Bronchial epithelial cell (primary cell): ENCODE results near the gene MAPRE2. TPM values are rescaled to one million over a fixed set of nuclear protein-coding genes. Genes with fewer than 3 reads are reported as not detected.

Experiments used
- DNase-seq: peaks from one replicate; pipeline ENCODE4 v3.0.0-alpha.2; 2010; ENCODE audit warnings: low read depth
- FAIRE-seq: peaks from 2 replicates; lab custom pipeline; 2011; peaks lifted over from hg19 to GRCh38; lab: Jason Lieb, UNC
- H3K27me3 ChIP-seq: 2 replicates; pipeline ENCODE4 v1.5.1; 2011; ENCODE audit warnings: low read length; ENCODE audit not compliant: control insufficient read depth, insufficient read depth
- H3K36me3 ChIP-seq: 2 replicates; pipeline ENCODE4 v1.5.1; 2011; ENCODE audit warnings: low read length; ENCODE audit not compliant: control insufficient read depth, insufficient read depth
- H3K4me3 ChIP-seq: 2 replicates; pipeline ENCODE4 v1.5.1; 2011; ENCODE audit warnings: mild to moderate bottlenecking, low read depth, low read length, control low read depth
- total RNA-seq: library from RNA; depleted of rRNA; stranded (reverse); fragments of >200 nt; gene quantifications from 2 replicates; pipeline ENCODE4 v1.2.1, GENCODE V29; 2014
- TF ChIP-seq, protein P1 (sequence below): IDR thresholded peaks from 2 replicates; pipeline ENCODE4 v1.5.1; 2011; ENCODE audit warnings: mild to moderate bottlenecking, moderate library complexity, low read length, control low read depth, inconsistent platforms; ENCODE audit not compliant: insufficient read depth, severe bottlenecking

Gene MAPRE2
- total RNA-seq, 1 donor from 2014 or later, result 0.79 TPM

DNA sequence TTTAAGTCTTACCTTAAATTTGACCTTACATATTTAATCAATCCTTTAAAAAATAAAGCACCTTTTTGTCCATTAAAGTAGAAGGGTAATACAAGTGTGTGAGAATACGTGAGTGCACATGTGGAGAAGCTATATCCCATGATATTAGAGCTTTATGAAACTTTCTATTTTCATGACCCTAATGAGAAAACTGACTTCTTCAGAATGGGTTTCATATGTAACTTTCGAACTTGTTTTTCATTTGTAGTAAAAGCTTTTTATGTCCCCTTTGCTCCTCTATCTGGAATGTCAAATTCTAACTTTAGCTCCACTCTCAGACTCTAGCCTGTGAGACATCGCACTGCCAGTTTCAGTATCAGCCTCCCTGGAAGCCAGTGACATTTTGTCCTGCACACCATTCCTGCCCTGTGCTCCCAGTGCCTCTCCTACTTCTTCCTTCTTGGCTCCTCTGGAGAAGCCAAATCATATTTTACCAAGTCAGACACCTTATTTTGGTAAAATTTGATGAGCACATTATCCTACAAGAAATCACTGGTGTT is 42.0 kb downstream of the MAPRE2 start:
- no peaks in the 10 kb centered on the region for H3K27me3 ChIP-seq
- no peaks in the 10 kb centered on the region for H3K36me3 ChIP-seq
- FAIRE-seq (no peak), DNase-seq (no peak)
- no peak overlapping the region for H3K4me3 ChIP-seq
- TF ChIP-seq, protein P1, sequence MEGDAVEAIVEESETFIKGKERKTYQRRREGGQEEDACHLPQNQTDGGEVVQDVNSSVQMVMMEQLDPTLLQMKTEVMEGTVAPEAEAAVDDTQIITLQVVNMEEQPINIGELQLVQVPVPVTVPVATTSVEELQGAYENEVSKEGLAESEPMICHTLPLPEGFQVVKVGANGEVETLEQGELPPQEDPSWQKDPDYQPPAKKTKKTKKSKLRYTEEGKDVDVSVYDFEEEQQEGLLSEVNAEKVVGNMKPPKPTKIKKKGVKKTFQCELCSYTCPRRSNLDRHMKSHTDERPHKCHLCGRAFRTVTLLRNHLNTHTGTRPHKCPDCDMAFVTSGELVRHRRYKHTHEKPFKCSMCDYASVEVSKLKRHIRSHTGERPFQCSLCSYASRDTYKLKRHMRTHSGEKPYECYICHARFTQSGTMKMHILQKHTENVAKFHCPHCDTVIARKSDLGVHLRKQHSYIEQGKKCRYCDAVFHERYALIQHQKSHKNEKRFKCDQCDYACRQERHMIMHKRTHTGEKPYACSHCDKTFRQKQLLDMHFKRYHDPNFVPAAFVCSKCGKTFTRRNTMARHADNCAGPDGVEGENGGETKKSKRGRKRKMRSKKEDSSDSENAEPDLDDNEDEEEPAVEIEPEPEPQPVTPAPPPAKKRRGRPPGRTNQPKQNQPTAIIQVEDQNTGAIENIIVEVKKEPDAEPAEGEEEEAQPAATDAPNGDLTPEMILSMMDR, result no peak

DNA sequence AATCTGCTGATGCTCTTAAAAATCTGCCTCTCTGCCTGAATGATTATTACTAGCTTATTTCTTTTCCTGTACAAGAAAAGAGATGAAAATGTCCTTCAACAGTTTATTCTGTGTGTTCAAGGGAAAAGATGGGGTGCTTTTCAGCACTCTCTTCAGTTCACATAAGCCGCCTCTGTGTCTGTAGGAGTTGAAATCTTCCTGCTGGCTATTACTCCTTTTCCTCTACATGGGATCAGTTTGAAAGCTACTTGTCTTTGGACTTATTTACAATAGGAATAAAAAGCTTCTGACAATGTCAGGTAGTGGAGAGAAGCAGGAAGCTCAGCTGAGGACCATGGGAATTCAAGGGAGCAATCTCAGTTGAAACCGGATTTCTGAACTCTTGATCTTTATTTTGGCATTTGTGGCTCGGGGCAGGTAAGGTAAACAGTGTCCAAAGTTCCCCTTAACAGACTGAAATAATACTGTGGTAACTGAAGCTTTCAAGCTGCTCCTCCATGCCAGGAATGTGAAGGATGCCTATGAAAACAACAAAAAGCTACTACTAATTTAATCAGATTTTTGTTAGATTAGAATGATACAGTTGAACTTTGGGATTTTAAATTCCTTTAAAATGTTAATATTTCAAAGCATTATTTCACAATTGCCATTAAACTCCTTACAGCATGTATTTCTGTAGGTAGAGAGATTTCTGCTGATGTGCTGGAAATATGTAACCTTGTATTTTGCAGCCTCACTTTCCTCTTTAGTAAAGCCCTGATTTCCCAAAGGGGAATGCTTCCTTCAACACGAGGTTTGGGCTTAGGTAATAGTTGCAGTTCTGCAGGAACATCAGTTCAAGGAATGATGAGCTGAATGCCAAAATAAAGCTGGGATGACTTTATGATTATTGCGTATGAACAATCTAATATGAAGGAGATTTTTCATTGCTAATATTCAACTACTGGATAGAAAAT is 43.6 kb downstream of the MAPRE2 start:
- Histone ChIP-seq H3K36me3 (no peaks in the 10 kb centered on the region), H3K4me3 (no peak overlapping the region), H3K27me3 (no peaks in the 10 kb centered on the region)
- TF ChIP-seq, protein P1, result no peak
- FAIRE-seq (no peak), DNase-seq (no peak)

DNA sequence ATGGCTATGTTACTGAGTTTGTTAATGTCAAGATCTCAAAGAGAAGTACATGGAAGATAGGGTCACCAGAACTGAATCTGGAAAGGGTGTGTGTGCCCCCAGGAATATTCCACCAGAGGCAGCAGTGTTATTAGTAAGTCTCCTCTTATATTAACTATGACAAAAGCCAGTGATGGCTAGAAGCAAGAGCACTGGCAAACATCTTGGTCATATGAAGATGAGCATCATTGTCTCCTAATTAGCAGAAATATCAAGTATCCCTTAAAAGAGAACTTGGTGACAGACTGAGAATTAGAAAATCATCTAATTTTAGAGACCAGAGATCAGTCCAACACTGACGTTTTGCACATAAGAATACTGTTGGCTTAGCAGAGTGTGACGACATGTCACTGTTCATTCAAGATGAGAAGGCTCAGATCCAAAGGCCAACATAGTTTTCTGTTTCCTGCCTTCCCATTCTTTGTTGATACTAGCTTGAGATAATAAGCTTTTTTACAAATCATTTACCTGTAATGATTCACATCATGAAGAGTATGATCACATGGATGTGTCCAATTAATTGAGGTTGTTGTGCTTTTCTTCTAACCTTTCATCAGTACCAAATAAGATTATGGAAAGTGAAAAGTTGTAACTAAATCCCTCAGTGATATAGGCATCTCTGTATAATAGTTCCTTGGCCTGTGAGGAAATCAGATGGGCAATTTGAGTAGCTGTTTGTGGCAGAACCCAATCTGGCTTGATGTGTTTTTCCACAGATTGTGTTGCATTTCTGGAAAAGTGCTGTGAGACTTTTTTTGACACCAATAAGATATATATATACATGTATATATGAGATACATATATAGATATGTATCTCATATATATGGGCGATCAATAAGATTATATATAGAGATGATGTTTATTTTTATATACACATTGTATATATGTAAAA is 44.5 kb downstream of the MAPRE2 start:
- FAIRE-seq, result no peak
- TF ChIP-seq, protein P1, result no peak
- H3K36me3 ChIP-seq, result no peaks in the 10 kb centered on the region
- H3K27me3 ChIP-seq, result no peaks in the 10 kb centered on the region
- no peak overlapping the region for H3K4me3 ChIP-seq
- no peak for DNase-seq

DNA sequence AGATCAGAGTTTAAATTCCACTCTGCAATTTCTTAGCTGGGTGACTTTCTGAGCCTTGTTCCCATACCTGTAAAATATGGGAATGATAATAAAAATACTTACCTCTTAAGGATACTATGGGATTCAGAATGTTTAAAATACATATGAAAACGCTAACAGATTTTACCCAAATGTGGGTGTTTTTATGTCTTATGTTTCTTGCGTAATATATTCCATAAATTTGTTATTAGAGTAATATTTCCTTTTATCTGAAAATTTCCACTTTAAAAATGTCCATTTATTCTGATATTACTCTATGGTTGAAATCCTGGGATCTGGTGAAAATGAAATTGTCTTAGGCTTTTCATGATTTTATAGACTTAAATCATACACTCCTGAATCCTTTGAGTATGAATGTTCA is 45.5 kb downstream of the MAPRE2 start:
- FAIRE-seq (no peak), DNase-seq (no peak)
- H3K36me3 ChIP-seq, result no peaks in the 10 kb centered on the region
- no peaks in the 10 kb centered on the region for H3K27me3 ChIP-seq
- H3K4me3 ChIP-seq, result no peak overlapping the region
- TF ChIP-seq, protein P1, result no peak

DNA sequence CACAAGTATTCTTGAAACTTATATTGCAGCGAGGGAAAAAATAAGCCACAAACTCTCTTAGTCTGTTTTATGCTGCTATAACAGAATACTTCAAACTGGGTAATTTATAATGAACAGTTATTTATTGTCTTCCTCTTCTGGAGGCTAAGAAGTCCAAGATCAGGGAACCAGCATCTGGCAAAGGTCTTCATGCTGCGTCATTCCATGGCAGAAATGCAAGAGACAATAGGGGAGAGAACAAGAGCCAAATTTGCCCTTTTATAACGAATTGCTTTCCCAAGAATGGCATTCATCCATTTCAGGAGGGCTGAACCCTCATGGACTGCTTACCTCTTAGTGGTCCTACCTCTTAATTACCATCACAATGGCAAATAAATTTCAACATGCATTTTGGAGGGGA is 46.5 kb downstream of the MAPRE2 start:
- no peak overlapping the region for H3K4me3 ChIP-seq
- DNase-seq (no peak), FAIRE-seq (no peak)
- no peaks in the 10 kb centered on the region for H3K36me3 ChIP-seq
- TF ChIP-seq, protein P1, result no peak
- H3K27me3 ChIP-seq, result no peaks in the 10 kb centered on the region
